Measurements from ENCODE around the gene JAZF1.

DNA sequence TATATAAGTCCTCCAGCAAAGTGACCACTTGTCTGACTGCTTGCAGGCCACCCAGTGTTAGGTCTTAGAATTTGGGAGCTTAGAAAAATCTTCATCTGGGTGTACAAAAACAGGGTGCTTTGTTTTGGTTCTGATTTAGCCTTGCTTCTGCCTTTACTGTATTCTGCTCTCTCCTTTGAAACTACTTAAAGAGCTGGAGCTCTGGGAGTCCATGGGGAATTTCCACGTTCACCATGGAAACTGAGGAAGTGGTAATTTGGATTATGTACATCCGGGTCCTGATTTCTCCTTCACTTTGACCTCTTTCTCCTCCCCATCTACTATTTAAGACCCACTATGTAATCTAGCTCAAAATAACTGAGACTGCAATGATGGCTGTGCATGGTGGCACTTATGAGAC, 103.0 kb downstream of the JAZF1 start:
- TF ChIP-seq EP300 (IDR thresholded peaks at IDR 0.05; ENCODE audit: borderline replicate concordance): no peak
- TF ChIP-seq RAD21 (IDR thresholded peaks at IDR 0.05; ENCODE audit: low read depth): no peak
- no peak for TF ChIP-seq CREB1 (IDR thresholded peaks at IDR 0.05; ENCODE audit: low read depth)
- no peak for TF ChIP-seq NFIC (IDR thresholded peaks at IDR 0.05)
- TF ChIP-seq, protein P1, sequence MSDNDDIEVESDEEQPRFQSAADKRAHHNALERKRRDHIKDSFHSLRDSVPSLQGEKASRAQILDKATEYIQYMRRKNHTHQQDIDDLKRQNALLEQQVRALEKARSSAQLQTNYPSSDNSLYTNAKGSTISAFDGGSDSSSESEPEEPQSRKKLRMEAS (IDR thresholded peaks at IDR 0.05): no peak
- no peak for TF ChIP-seq YY1 (IDR thresholded peaks at IDR 0.05; ENCODE audit: low read depth)
